GM12878 (cell line): ENCODE results near the gene PDIA4.

Experiments used
- CBFB ChIP-seq: IDR thresholded peaks from 2 replicates; pipeline ENCODE4 v1.6.1; 2016; ENCODE audit warnings: antibody characterized with exemption, low read depth
- CHD2 ChIP-seq: IDR thresholded peaks from 2 replicates; pipeline ENCODE4 v1.6.1; 2011; ENCODE audit warnings: low read depth, low read length, improper control_type of control experiment, borderline replicate concordance
- CREB1 ChIP-seq: IDR thresholded peaks from 2 replicates; pipeline ENCODE4 v1.6.1; 2012; ENCODE audit warnings: low read depth, mild to moderate bottlenecking, inconsistent platforms
- CTCF ChIP-seq, 3 experiments: IDR thresholded peaks in 2 of 3; conservative IDR thresholded peaks in 1 of 3; 2 replicates each; pipeline ENCODE4 v1.5.1; 2011; ENCODE audit warnings: low read depth in 3 of 3, low read length in 3 of 3, mild to moderate bottlenecking in 3 of 3, control low read depth in 2 of 3, moderate library complexity in 2 of 3, inconsistent platforms in 1 of 3, mixed read lengths in 1 of 3; ENCODE audit not compliant: control insufficient read depth in 2 of 3, insufficient read depth in 1 of 3; ENCODE audit errors: extremely low read depth in 1 of 3
- ESRRA ChIP-seq: IDR thresholded peaks from 2 replicates; pipeline ENCODE4 v1.6.1; 2012; ENCODE audit warnings: mild to moderate bottlenecking, low read length, improper control_type of control experiment
- GABPA ChIP-seq: IDR thresholded peaks from 2 replicates; pipeline ENCODE4 v1.6.1; 2014; ENCODE audit warnings: antibody characterized with exemption, low read depth, mild to moderate bottlenecking, inconsistent platforms
- NRF1 ChIP-seq: conservative IDR thresholded peaks from 2 replicates; pipeline ENCODE4 v1.6.1; 2011; ENCODE audit warnings: mild to moderate bottlenecking, low read depth, low read length, improper control_type of control experiment
- POLR2AphosphoS5 ChIP-seq: IDR thresholded peaks from 2 replicates; pipeline ENCODE4 v1.6.1; 2011; ENCODE audit warnings: mild to moderate bottlenecking, low read length, inconsistent platforms
- REST ChIP-seq: IDR thresholded peaks from 2 replicates; pipeline ENCODE4 v1.6.1; 2012; ENCODE audit warnings: mild to moderate bottlenecking, low read depth, low read length
- TCF12 ChIP-seq: IDR thresholded peaks from 2 replicates; pipeline ENCODE4 v1.6.1; 2011; ENCODE audit warnings: low read depth, mild to moderate bottlenecking, low read length
- ZBTB11 ChIP-seq: fragments of 450-650 bp; formaldehyde crosslinking; IDR thresholded peaks from 2 replicates; pipeline ENCODE4 v1.5.0; 2022; ENCODE audit warnings: mild to moderate bottlenecking, missing genetic modification characterization
- ZNF274 ChIP-seq: IDR thresholded peaks from one replicate; pipeline ENCODE4 v1.8.0; 2011; ENCODE audit not compliant: insufficient read length, insufficient read depth

GRCh38 chr7:148979827-148980226 is 48.5 kb downstream of the PDIA4 start:
- TF ChIP-seq CHD2 = no peak
- no peak for TF ChIP-seq ZNF274
- TF ChIP-seq CREB1 = no peak
- no peak for TF ChIP-seq TCF12
- TF ChIP-seq GABPA = no peak
- no peak for TF ChIP-seq ZBTB11
- no peak for TF ChIP-seq NRF1
- TF ChIP-seq ESRRA = no peak
- TF ChIP-seq REST = no peak
- TF ChIP-seq CBFB = no peak
- TF ChIP-seq POLR2AphosphoS5 = no peak
- no peak for TF ChIP-seq CTCF (IDR thresholded peaks at IDR 0.05 in 2 of 3, conservative IDR thresholded peaks at IDR 0.05 in 1 of 3; ENCODE audit: control insufficient read depth in 2 of 3, extremely low read depth in 1 of 3, insufficient read depth in 1 of 3, low read depth in 3 of 3, low read length in 3 of 3)
